ENCODE data around the gene RNF115. TPM values are rescaled to one million over a fixed set of nuclear protein-coding genes. Genes with fewer than 3 reads are reported as not detected.

RNF115 gene
- total RNA-seq, 4 donors from 2014 or later, result 7.1 to 22.3 (median 12.2) TPM

- Histone ChIP-seq H3K27ac (peak overlapping the region; percentile 57), H3K9me3 (no peaks in the 10 kb centered on the region), H3K4me1 (peaks cover 4% of the 10 kb centered on the region), H3K4me3 (no peak overlapping the region), H3K27me3 (no peaks in the 10 kb centered on the region), H3K36me3 (peaks cover 55% of the 10 kb centered on the region)
- DNase-seq (ENCODE audit: low spot score in 2 of 2), result no peak
- WGBS, result 68% methylated on average over 5 of the region's 5 CpGs
- TF ChIP-seq POLR2AphosphoS5 (IDR thresholded peaks at IDR 0.05), result no peak
- no peak for TF ChIP-seq EP300 (IDR thresholded peaks at IDR 0.05)
- no peak for TF ChIP-seq POLR2A (IDR thresholded peaks at IDR 0.05)
- TF ChIP-seq CTCF (IDR thresholded peaks at IDR 0.05), result no peak
These were observed 72.3 kb downstream of the RNF115 start for GRCh38 chr1:145751491-145752037.

DNA sequence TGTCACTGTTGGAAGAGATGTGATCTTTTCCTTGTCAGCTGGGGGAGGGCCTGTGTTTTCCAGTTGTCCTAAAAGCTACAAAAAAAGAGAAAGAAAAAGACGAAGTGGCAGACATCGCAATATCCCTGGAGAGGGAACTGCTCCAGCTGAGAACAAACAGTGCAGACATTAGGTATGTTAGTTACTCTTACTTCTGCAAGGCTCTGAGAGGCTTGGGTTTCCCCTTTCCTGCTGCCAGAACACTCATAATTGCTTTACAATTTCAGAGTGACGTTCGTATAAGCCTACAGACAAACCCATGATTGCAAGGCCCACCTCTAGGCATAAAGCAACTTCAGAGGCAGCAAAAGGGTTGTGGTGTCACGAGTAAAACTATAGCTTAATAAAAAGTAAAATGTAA is 73.5 kb downstream of the RNF115 start:
- peaks cover 4% of the 10 kb centered on the region for H3K4me1 ChIP-seq
- WGBS, result 75% methylated on average over 5 of the region's 5 CpGs
- no peak overlapping the region for H3K4me3 ChIP-seq
- no peak overlapping the region for H3K27ac ChIP-seq
- H3K27me3 ChIP-seq, result no peaks in the 10 kb centered on the region
- no peak for DNase-seq (ENCODE audit: low spot score in 2 of 2)
- H3K36me3 ChIP-seq, result peaks cover 61% of the 10 kb centered on the region
- no peak for TF ChIP-seq POLR2A (IDR thresholded peaks at IDR 0.05)
- TF ChIP-seq EP300 (IDR thresholded peaks at IDR 0.05), result no peak
- no peak for TF ChIP-seq POLR2AphosphoS5 (IDR thresholded peaks at IDR 0.05)
- no peak for TF ChIP-seq CTCF (IDR thresholded peaks at IDR 0.05)
- H3K9me3 ChIP-seq, result no peaks in the 10 kb centered on the region

GRCh38 chr1:145747398-145748247 is 76.3 kb downstream of the RNF115 start:
- no peak for DNase-seq (ENCODE audit: low spot score in 2 of 2)
- 92% methylated on average over 9 of the region's 9 CpGs for WGBS
- H3K4me3 ChIP-seq, result no peak overlapping the region
- H3K4me1 ChIP-seq, result peaks cover 4% of the 10 kb centered on the region
- H3K9me3 ChIP-seq, result no peaks in the 10 kb centered on the region
- H3K27ac ChIP-seq, result no peak overlapping the region
- H3K27me3 ChIP-seq, result no peaks in the 10 kb centered on the region
- no peak for TF ChIP-seq POLR2AphosphoS5 (IDR thresholded peaks at IDR 0.05)
- TF ChIP-seq POLR2A (IDR thresholded peaks at IDR 0.05), result no peak
- no peak for TF ChIP-seq EP300 (IDR thresholded peaks at IDR 0.05)
- no peak for TF ChIP-seq CTCF (IDR thresholded peaks at IDR 0.05)
- peaks cover 83% of the 10 kb centered on the region for H3K36me3 ChIP-seq

- H3K4me3 ChIP-seq, result no peak overlapping the region
- H3K4me1 ChIP-seq, result no peaks in the 10 kb centered on the region
- WGBS, result 92% methylated on average over 4 of the region's 4 CpGs
- TF ChIP-seq POLR2A (IDR thresholded peaks at IDR 0.05) (no peak), POLR2AphosphoS5 (IDR thresholded peaks at IDR 0.05) (no peak), CTCF (IDR thresholded peaks at IDR 0.05) (no peak), EP300 (IDR thresholded peaks at IDR 0.05) (no peak)
- no peak for DNase-seq (ENCODE audit: low spot score in 2 of 2)
- peaks cover 43% of the 10 kb centered on the region for H3K36me3 ChIP-seq
- no peak overlapping the region for H3K27ac ChIP-seq
- H3K9me3 ChIP-seq, result no peaks in the 10 kb centered on the region
- H3K27me3 ChIP-seq, result no peaks in the 10 kb centered on the region
These were observed 83.6 kb downstream of the RNF115 start for GRCh38 chr1:145740269-145740668.

DNA sequence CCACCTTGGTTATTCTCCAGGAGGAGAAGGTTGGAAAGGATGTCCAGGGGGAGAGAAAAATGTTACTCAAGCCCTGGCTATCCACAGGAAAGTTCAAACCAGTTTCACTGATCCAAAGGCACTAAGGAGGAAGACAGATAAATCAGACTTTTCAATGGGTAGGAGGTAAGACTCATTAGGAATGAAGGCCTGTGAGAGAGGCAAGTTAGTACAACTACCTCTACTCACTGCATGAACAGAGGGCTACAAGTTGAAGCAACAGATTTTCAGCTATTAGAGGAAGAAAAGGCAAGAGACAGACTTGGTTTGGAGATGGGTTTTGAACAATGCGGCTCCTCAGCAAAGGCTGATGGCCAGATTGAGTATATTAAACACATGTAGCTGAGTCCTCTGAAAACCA is 87.7 kb downstream of the RNF115 start:
- no peaks in the 10 kb centered on the region for H3K27me3 ChIP-seq
- 90% methylated on average over 1 of the region's 1 CpG for WGBS
- no peak overlapping the region for H3K4me3 ChIP-seq
- TF ChIP-seq EP300 (IDR thresholded peaks at IDR 0.05) (no peak), POLR2A (IDR thresholded peaks at IDR 0.05) (no peak), CTCF (IDR thresholded peaks at IDR 0.05) (no peak), POLR2AphosphoS5 (IDR thresholded peaks at IDR 0.05) (no peak)
- no peaks in the 10 kb centered on the region for H3K9me3 ChIP-seq
- peaks cover 6% of the 10 kb centered on the region for H3K36me3 ChIP-seq
- no peak overlapping the region for H3K27ac ChIP-seq
- no peak for DNase-seq (ENCODE audit: low spot score in 2 of 2)
- H3K4me1 ChIP-seq, result no peaks in the 10 kb centered on the region
